Suppressor macrophage treated with lipopolysaccharide for 4 hours (primary cell): ENCODE results near the gene FYB1.

Experiments
- DNase-seq: peaks from one replicate; pipeline ENCODE4 v3.0.0-alpha.2; 2020

FYB1 gene

DNA sequence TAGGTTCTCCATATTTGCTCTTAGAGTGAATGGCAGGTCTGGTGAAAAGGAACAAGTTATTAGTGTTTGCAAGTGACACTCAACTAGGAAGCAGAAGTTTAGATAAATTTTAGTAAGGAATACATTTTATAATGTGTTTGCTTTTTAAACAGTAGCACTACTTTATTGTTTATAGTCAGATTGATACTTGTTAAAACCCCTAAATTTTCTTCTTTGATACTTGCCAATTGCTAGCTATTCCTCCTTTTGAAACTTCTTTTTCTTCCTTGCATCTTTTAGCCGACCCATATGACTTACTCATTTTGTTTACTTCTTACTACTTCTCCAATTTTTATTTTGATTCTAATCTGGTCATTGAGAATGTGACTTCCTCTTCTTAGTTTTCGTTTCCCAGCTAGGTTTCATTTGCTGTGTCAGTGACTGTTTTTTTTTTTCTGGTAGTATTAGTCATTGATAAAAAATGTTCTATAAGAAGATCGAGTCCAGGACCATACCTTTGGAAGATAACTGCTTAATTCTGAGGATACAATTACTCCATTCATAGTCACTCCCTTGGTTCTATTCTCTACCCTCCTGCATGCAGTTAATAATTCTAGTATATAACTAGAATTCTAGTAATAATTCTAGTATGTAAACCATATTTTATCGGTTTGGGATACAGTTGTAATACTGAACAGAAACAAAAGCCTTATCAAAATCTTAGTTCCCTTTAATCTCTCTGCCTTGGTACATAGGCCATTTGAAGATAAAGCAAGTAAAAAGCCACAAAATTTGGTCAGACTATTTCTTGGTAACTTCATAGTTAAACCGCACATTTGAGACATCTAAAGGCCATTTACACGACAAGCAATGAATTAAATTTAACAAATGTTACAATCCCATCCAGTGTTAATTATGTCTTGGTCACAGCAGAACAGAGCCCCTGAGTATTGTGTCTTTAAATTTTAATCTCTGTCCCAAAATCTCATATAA is 142.3 kb downstream of the FYB1 start:
- peak; percentile 89 for DNase-seq

DNA sequence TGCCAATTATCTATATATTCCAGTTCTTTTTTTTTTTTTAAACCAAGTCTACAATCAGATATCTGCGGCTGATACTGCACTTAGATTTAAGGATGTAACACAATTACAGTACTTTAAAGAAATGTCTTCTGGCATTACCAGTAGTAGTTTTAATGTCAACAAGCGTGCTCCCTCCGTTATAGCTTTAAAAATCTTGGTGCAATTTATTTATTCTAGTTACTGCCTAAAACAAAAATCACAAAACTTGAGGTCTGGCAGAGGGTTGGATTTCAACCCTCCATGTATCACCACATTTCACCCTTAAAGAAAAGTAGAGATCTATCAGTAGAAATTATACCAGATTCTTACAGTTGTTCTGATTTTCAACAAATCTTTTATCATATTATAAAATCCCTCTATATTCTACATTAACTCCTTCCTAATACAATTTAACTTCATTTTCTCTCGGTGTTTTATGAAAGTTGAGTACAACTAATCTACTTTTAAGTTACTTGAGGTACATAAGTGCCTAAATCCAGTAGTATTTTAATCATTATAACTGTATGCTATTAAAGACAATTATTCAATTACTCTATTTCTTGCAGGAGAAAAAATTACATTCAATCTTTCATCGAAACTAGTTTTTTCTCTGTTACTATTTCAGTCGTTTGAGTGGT is 143.1 kb downstream of the FYB1 start:
- DNase-seq = no peak

DNA sequence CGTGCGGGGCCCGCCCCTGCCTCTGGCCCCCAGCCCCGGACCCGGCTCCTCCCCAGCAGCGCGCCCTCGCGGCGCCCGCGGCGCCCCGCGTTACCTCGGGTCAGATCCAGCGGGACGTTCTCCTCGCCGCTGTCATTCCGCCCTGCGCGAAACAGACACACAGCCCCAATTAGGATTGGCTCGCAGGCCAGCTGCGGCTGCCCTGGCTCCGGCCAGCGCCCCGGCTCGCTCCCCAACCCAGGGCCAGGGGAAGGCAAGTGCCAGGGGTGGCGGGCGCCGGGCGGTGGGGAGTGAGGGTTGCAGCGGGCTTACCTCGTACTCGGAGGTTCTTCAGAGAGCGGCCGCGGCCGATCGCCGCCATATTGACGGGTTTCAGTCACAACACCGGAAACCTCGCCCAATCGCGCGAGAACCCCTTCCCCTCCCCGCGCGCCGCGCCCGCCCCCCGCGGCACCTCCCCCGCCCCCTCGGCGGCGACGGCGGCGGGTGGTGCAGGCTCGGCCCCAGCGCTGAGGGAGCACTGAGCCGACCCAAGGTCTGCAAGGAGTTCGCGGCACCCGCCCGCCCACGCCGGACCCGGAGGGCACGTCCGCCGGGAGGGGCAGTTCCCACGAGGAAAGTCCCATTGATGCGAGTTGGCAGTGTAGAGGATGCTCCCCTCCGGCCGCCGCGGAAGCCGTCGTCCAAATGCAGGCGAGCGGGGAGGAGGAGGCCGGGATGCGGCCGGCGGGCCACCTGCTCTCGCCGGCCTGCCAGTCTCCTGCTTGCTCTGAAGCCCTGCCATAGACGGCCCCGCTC is 145.1 kb downstream of the FYB1 start, which contains the start of gene RICTOR:
Gene RICTOR, minus strand, starts transcription at position 383 of the 798 bp plus-strand sequence. Its CDS starts 22 bp downstream, at position 361.
- peak; percentile 99 for DNase-seq

DNA sequence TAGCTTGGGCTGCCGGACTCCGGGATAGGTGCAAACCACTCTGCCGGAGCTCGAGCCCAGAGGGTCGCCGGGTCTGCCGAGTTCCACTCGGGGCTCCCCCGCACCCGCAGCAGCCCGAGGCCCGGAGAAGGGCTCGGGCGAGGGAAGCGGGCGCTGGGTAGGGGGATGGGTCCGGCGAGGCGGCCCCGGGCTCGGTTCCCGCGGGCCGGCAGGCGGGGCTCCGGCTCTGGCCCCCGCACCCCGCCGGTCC is 145.7 kb downstream of the FYB1 start:
- peak; percentile 47 for DNase-seq

DNA sequence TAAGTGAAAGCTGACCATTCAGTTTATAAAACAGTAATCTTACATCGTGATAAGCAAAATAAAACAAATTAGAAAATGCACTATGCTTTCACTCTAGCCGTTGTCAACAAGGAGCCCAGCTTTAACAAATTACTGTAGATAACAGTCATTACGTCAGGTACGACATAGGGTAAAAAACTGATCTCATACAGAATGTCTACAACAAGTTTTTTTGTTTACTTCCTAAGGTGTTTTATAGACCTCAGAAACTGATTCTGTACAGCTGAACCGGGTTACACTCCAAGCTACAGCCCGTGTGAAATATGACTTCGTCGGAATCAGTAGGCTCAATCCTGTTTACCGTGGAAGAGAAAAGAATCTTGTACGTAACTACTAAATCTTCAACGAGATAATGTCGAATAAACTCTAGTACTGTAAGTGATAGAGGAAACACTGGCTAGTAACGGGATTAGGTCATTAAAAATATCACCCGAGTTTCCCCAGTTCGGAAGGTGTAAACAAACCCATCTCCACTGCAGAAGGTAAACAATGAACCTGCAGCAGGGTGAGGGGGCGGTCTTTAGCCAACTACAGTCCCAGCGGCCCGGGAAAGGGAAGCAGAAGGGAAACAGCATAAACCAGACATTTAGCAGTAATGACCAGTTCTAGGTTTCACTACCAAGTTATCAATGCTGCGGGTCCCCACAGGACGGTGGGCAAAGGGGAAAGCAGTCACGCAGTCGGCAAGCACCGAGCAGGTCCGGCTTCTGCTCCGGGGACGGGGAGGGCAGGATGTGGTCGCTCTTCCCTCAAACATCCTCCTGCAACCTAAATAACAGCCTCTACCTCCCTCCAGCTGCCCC is 146.2 kb downstream of the FYB1 start:
- DNase-seq = peak; percentile 64

DNA sequence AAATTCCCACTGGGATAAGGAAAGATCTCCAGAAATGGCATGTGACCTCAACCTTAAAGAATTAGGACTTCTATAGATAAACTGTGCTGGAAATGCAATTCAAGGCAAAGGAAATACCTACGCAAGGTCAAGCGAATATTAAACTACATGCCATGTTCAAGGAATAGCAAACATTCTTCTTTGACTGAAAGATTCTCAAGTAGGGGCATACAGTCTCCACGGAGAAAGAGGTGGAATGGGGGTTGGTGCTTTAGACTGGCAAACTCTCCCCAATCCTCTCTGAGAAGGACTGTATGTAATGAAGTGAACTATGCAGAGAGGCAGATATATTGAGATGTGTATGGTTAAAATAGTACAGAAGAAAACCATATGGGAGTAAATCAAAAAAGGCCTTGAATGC is 151.3 kb downstream of the FYB1 start:
- no peak for DNase-seq

DNA sequence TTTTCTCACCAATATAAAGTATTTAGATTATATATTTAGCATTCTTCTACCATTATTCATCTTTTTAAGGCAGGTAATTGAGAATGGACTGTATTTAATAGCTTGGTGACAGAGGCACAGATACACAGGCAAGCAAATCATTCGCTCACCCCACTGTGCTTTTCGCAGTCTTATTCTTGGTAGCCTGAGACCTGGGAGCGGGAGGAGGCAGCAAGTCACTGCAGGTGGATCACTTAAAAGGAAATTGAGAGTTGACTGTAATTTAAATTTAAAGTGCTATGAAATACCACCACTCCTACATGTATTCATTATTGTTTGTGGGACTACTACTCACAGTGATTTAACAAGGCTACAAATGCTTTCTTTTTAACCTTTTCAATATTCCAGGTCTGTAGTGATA is 154.9 kb downstream of the FYB1 start:
- DNase-seq = no peak

DNA sequence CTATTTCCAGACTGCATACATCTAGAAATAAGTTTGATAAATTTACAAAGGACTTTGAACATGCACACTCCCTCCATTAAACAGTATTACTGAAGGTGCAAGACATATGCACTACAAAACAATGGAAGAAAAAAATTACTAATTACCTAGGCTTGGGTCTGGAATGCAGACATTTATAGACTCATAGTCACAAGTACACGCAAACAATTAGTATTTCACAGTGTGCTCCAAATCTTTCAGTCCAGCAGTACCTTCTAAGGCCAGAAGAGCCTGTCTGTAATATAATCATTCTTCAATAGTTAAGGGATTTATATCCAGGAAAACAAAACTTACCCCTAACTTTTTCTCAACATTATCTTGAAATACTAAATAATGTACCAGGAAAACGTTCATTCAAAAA is 156.3 kb downstream of the FYB1 start:
- no peak for DNase-seq

DNA sequence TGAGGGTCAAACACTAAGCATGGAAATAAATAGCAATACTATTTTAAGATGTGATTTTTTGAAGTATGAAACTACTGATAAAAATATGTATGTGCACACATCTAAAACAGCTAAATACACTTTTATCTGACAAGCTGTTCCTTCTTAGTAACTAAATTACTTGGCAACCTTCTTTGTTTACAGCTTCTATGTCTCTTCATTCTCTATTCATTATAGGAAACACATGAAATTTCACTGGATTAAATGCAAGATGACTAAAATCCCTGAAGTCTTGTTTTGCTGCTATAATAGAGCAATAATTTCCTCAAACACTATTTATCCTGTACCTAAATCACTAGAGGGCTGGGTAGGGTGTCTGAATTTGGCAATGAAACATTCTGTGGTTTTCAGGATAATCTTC is 156.8 kb downstream of the FYB1 start:
- no peak for DNase-seq

DNA sequence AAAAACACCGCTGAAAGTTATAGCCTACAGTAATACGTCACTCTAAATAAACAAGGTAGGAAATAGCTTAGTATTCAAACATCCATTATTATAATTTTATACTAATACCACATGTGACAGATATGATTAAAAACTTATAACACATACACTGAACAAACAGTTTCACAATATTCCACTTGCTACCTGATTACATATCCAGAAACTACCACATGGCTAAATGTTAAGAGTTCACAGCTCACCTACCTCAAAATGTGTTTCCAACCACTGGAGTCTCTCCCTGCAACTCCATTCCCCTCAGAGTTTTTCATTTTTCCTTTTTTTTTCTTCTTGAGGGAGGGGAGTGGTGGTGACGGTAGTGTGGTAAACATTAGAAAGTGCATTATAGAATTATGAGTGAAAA is 157.3 kb downstream of the FYB1 start:
- no peak for DNase-seq

DNA sequence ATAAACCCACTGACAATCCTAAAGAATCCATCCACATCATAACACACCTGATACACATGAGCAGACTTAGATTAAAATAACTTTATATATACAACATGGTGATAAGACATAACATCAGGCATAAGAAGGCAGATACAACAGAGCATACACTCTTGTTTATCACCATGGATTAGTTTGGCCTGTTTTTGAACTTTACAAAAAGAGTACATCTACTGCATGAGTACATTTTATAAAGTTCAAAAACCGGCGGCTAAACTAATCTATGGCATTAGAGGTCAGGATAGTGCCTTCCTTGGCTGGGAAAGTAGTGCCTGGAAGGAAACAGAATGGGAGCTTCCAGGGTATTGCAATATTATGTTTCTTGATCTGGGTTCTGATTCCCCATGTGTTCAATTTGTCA is 160.3 kb downstream of the FYB1 start:
- DNase-seq = no peak

DNA sequence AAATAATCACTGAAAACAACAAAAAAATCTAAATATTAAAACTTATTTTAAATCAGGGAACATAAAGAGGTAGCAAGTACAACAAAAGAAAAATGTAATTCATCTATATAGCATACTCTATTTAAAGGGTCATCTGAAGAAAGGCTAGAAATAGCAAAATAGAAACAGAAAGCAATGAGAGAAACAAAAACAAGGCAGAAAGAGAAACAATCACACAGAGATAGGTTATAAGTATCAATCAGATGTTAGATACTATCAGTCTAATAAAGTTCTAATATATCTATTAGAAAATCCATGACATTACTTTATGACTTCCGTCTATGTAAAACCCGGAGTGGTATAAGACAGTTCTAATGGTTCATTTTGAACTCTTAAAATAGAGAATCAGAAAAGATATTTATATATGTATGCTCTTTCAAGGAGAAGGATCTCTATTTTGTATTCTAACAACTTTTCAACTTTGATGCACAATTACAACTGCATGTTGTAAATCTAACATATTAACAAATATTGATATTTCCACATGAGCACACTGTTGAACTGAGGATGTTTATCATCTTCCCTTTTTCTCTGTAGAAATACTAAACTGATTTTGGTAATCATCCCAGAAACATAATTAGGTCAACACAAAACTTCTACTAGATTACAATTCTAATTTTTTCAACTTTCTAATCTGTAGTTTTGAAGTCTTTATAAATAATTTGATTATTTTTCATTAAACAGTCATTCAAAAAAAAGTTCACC is 161.0 kb downstream of the FYB1 start:
- peak; percentile 39 for DNase-seq

DNA sequence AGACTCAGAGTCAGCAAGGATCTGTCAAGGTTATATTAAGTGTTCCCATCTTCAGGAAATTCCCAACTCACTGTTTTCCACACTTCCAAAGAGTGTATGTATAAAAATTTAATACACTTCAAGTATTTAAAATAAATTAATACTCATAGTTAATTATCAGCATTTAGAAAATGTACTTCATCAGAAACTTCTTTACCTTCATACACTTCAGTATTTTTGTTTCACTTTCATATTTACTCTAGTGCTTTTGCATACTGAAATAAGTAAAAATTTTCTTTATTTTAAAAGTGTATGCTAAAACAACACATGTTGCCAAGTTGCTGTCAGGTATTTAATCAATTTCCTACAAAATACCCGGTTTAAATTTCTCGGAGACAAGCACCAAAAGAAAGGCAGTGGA is 161.6 kb downstream of the FYB1 start:
- DNase-seq = peak; percentile 35

DNA sequence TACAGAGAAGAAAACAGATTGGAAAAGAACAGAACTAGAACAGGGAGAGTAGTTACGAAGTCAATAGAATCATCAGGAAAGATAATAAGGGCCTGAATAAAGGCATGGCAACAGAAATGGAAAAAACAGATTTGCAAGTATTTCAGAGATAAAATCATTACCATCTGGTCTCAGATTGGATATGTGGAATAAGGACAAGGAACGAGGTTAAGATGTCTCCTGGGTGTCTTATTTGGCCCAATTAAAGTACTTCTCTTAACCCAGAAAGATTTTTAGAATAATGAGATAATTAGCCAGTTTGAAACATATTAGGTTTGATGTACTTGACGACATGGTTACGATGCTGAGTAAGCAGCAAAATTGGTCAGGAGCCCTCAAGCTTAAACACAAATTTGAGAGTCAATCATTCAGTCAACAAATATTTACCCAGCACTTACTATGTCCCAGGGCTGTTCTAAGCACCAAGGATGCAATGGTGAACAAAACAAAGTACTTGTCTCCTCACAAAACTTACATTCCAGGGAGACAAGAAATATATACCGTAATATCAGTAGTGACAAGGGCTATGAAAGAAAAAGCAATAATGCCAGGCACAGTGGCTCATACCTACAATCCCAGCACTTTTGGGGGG is 163.5 kb downstream of the FYB1 start:
- DNase-seq = no peak
